Stomach (tissue), 4 donors: ENCODE measurements around the gene EYA2.

ENCODE experiments used
- EP300 ChIP-seq: sonication (generic); formaldehyde crosslinking; IDR thresholded peaks from one replicate; pipeline ENCODE4 v1.6.1; 2017; ENCODE audit warnings: antibody characterized with exemption
- TF ChIP-seq, protein P1 (sequence below), 7 experiments: fragments of 450-650 bp in 4 of 7; fragments of 200-600 bp in 3 of 7; sonication (generic) in 3 of 7; IDR thresholded peaks; one replicate each; pipeline ENCODE4 v1.5.1; 2016 to 2019; ENCODE audit warnings: antibody characterized with exemption in 7 of 7, control low read depth in 2 of 7, mild to moderate bottlenecking in 1 of 7

DNA sequence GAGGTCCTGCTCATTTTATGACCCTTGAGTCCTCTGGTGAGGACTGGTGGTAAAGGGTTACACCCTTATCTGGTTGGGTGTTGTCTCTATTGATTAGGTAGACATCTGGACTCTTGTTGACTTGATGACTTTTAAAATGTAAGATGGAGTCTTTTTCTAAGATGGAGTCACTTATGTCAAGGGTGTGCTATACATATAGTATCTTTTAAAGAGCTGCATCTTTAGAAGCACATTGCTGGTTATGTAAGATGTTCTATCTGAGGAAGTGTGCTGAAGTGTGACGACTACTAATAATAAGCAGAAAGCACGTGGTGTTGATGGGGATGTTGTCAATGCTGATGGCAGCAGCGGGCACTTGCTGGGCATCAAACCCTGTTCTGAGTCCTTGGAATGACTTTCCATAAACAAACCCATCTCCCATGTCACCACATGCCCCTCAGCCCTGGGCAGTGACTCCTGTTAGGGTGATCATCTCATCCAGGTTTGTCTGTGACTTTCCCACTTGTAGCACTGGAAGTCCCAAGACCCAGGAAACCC, 229.6 kb downstream of the EYA2 start:
- TF ChIP-seq, protein P1, sequence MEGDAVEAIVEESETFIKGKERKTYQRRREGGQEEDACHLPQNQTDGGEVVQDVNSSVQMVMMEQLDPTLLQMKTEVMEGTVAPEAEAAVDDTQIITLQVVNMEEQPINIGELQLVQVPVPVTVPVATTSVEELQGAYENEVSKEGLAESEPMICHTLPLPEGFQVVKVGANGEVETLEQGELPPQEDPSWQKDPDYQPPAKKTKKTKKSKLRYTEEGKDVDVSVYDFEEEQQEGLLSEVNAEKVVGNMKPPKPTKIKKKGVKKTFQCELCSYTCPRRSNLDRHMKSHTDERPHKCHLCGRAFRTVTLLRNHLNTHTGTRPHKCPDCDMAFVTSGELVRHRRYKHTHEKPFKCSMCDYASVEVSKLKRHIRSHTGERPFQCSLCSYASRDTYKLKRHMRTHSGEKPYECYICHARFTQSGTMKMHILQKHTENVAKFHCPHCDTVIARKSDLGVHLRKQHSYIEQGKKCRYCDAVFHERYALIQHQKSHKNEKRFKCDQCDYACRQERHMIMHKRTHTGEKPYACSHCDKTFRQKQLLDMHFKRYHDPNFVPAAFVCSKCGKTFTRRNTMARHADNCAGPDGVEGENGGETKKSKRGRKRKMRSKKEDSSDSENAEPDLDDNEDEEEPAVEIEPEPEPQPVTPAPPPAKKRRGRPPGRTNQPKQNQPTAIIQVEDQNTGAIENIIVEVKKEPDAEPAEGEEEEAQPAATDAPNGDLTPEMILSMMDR (IDR thresholded peaks at IDR 0.05) = no peak
- TF ChIP-seq EP300 = no peak
